RWPE1 (cell line): ENCODE data around the gene IQGAP2.

Source experiments
- CTCF ChIA-PET: fragments of 350-600 bp; sonication (Branson Sonifier 250); formaldehyde crosslinking; extraction: SDS; loops from one replicate; lab custom pipeline; 2021; lab: Yijun Ruan, JAX
- POLR2A ChIA-PET: fragments of 400-600 bp; formaldehyde crosslinking; extraction: SDS; loops from one replicate; lab custom pipeline; 2020; ENCODE audit warnings: antibody characterized with exemption; ENCODE audit not compliant: low non-redundant PET; lab: Yijun Ruan, JAX
- DNase-seq: peaks from one replicate; pipeline ENCODE4 v3.0.0; 2012; ENCODE audit warnings: low spot score
- H3K27ac ChIP-seq: fragments of 450-650 bp; 2 replicates; pipeline ENCODE4 v1.5.1; 2017
- CTCF ChIP-seq: fragments of 450-650 bp; conservative IDR thresholded peaks from 2 replicates; pipeline ENCODE4 v1.5.1; 2017; ENCODE audit warnings: low read depth, mild to moderate bottlenecking

IQGAP2 gene

GRCh38 chr5:76724871-76725270 is 321.8 kb downstream of the IQGAP2 start:
- POLR2A ChIA-PET, result no interaction called here
- CTCF ChIA-PET, result interaction anchor here (1.0 kb wide), 1 partner anchor 123 kb away, joined by 3 read pairs; no protein-coding TSS in a partner anchor
- DNase-seq, result no peak
- no peak overlapping the region for H3K27ac ChIP-seq
- TF ChIP-seq CTCF, result no peak

DNA sequence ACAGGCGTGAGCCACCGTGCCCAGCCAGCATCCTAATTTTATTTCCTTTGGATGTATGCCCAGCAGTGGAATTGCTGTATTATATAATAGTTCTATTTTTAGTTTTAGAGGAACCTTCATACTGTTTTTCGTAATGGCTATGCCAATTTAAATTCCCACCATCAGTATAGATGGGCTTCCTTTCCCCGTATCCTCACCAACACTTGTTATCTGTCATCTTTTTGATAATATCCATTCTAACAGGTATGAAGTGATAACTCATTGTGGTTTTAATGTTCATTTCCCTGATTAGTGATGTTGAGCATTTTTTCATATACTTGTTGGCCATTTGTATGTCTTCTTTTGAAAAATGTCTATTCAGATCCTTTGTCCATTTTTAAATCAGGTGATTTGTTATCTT is 325.9 kb downstream of the IQGAP2 start:
- ChIA-PET CTCF (no interaction called here), POLR2A (no interaction called here)
- H3K27ac ChIP-seq, result no peak overlapping the region
- DNase-seq, result no peak
- TF ChIP-seq CTCF, result no peak

- DNase-seq, result no peak
- POLR2A ChIA-PET, result interaction anchor here (0.6 kb wide), 1 partner anchor 94 kb away, joined by 5 read pairs; no protein-coding TSS in a partner anchor
- H3K27ac ChIP-seq, result no peak overlapping the region
- TF ChIP-seq CTCF, result no peak
- CTCF ChIA-PET, result no interaction called here
These were observed 326.5 kb downstream of the IQGAP2 start for GRCh38 chr5:76729373-76730290.

GRCh38 chr5:76732405-76733048 is 329.4 kb downstream of the IQGAP2 start:
- no peak for DNase-seq
- ChIA-PET CTCF (interaction anchor here (0.6 kb wide), 1 partner anchor 749 kb away, joined by 3 read pairs; no protein-coding TSS in a partner anchor), POLR2A (no interaction called here)
- no peak overlapping the region for H3K27ac ChIP-seq
- TF ChIP-seq CTCF, result no peak

- POLR2A ChIA-PET, result no interaction called here
- no peak for TF ChIP-seq CTCF
- DNase-seq, result no peak
- CTCF ChIA-PET, result interaction anchor here (0.6 kb wide), 1 partner anchor 750 kb away, joined by 3 read pairs; no protein-coding TSS in a partner anchor
- no peak overlapping the region for H3K27ac ChIP-seq
These were observed 329.9 kb downstream of the IQGAP2 start for GRCh38 chr5:76733049-76733417.

DNA sequence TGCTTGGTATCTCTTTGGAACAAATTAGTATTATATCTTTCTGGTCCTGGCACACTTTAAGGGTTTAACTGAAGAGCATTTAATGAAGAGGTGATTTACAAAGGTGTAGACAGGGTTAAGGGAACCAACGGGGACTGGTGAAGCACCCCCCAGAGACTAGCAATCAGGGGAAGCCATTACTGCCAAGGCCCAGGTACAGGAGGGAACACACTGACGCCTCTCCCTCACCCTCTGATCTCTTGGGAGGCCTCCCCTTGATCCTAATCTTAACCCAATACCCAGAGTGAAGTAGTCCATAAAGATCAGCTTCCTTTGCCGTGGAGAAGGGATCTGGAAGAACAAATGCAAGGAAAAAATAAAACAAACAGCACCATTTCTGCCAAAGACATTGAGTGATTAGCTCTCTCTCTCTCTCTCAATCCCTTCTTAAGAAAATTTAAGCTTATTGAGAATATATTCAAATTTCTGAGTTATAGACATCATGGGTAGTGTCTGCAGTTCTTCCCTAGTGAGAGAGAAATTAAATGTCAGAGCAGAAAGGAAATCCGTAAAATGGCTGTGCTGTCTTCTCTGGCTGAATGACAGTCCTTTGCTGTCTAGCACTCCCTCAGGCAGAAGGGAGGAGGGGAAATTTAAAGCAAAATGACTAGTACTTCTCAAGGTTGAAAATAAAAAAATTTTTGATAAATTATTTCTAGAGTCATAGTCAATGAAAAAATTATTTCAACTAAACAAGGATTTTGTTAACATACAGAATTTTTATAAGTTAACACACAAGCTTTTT is 332.9 kb downstream of the IQGAP2 start:
- no peak overlapping the region for H3K27ac ChIP-seq
- POLR2A ChIA-PET, result interaction anchor here (0.8 kb wide), 1 partner anchor 34 kb away, joined by 3 read pairs; no protein-coding TSS in a partner anchor
- CTCF ChIA-PET, result interaction anchor here (0.7 to 1.4 kb wide), 2 partner anchors 39 to 74 kb away, joined by 3 to 4 read pairs; no protein-coding TSS in a partner anchor
- no peak for TF ChIP-seq CTCF
- DNase-seq, result no peak
